PC-9 (cell line): Measurements from ENCODE around the gene LMBR1.

ENCODE experiments used
- EZH2 ChIP-seq: fragments of 200-600 bp; sonication (generic); IDR thresholded peaks from 2 replicates; pipeline ENCODE4 v1.8.0; 2017; ENCODE audit warnings: antibody characterized with exemption, low read depth
- TF ChIP-seq, protein P1 (sequence below): fragments of 200-600 bp; sonication (generic); conservative IDR thresholded peaks from 2 replicates; pipeline ENCODE4 v1.6.1; 2017; ENCODE audit warnings: mixed run types, antibody characterized with exemption, mild to moderate bottlenecking, moderate library complexity

DNA sequence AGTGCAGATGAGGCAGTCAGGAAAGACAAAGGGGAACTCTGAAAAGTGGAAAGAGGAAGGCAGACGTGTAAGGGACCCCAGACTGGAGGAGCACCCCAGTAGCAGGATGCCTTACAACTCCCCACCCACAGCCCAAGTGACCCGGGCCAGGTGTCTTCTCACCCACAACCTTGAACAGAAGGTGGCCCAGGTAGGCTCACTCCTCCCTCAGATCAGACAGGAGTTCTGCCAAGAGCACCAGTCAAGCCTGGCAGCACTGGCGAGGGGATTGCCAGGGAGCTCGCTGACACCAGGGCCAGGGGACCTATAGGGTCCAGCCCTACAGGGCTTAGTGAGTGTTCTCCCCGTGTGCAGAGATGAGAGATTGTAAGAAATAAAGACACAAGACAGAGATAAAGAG lies 27.1 kb upstream of the LMBR1 start:
- TF ChIP-seq, protein P1, sequence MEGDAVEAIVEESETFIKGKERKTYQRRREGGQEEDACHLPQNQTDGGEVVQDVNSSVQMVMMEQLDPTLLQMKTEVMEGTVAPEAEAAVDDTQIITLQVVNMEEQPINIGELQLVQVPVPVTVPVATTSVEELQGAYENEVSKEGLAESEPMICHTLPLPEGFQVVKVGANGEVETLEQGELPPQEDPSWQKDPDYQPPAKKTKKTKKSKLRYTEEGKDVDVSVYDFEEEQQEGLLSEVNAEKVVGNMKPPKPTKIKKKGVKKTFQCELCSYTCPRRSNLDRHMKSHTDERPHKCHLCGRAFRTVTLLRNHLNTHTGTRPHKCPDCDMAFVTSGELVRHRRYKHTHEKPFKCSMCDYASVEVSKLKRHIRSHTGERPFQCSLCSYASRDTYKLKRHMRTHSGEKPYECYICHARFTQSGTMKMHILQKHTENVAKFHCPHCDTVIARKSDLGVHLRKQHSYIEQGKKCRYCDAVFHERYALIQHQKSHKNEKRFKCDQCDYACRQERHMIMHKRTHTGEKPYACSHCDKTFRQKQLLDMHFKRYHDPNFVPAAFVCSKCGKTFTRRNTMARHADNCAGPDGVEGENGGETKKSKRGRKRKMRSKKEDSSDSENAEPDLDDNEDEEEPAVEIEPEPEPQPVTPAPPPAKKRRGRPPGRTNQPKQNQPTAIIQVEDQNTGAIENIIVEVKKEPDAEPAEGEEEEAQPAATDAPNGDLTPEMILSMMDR = no peak
- TF ChIP-seq EZH2 = no peak
